Measurements from ENCODE around the gene FRMPD4.

Gene FRMPD4

GRCh38 chrX:12339921-12340320, 201.6 kb downstream of the FRMPD4 start:
- H3K4me3 ChIP-seq (ENCODE audit: low read length), result no peak overlapping the region
- no peak for TF ChIP-seq ZNF274 (IDR thresholded peaks at IDR 0.05; ENCODE audit: low read depth, low read length)

GRCh38 chrX:12344954-12345353, 206.7 kb downstream of the FRMPD4 start:
- no peak for TF ChIP-seq ZNF274 (IDR thresholded peaks at IDR 0.05; ENCODE audit: low read depth, low read length)
- no peak overlapping the region for H3K4me3 ChIP-seq (ENCODE audit: low read length)

GRCh38 chrX:12349201-12349600, 210.9 kb downstream of the FRMPD4 start:
- H3K4me3 ChIP-seq (ENCODE audit: low read length), result no peak overlapping the region
- no peak for TF ChIP-seq ZNF274 (IDR thresholded peaks at IDR 0.05; ENCODE audit: low read depth, low read length)

- H3K4me3 ChIP-seq (ENCODE audit: low read length), result no peak overlapping the region
- no peak for TF ChIP-seq ZNF274 (IDR thresholded peaks at IDR 0.05; ENCODE audit: low read depth, low read length)
Measured at GRCh38 chrX:12352922-12353321, 214.6 kb downstream of the FRMPD4 start.

- no peak overlapping the region for H3K4me3 ChIP-seq (ENCODE audit: low read length)
- no peak for TF ChIP-seq ZNF274 (IDR thresholded peaks at IDR 0.05; ENCODE audit: low read depth, low read length)
Measured at GRCh38 chrX:12360383-12360782, 222.1 kb downstream of the FRMPD4 start.

GRCh38 chrX:12360986-12361598, 222.8 kb downstream of the FRMPD4 start:
- no peak overlapping the region for H3K4me3 ChIP-seq (ENCODE audit: low read length)
- TF ChIP-seq ZNF274 (IDR thresholded peaks at IDR 0.05; ENCODE audit: low read depth, low read length), result no peak

GRCh38 chrX:12363216-12363615, 224.9 kb downstream of the FRMPD4 start:
- H3K4me3 ChIP-seq (ENCODE audit: low read length), result no peak overlapping the region
- no peak for TF ChIP-seq ZNF274 (IDR thresholded peaks at IDR 0.05; ENCODE audit: low read depth, low read length)

- H3K4me3 ChIP-seq (ENCODE audit: low read length), result no peak overlapping the region
- TF ChIP-seq ZNF274 (IDR thresholded peaks at IDR 0.05; ENCODE audit: low read depth, low read length), result no peak
Measured at GRCh38 chrX:12366440-12366839, 228.2 kb downstream of the FRMPD4 start.

GRCh38 chrX:12367254-12367653, 229.0 kb downstream of the FRMPD4 start:
- no peak for TF ChIP-seq ZNF274 (IDR thresholded peaks at IDR 0.05; ENCODE audit: low read depth, low read length)
- no peak overlapping the region for H3K4me3 ChIP-seq (ENCODE audit: low read length)

GRCh38 chrX:12370497-12370986, 232.3 kb downstream of the FRMPD4 start:
- no peak overlapping the region for H3K4me3 ChIP-seq (ENCODE audit: low read length)

GRCh38 chrX:12372111-12372510, 233.8 kb downstream of the FRMPD4 start:
- H3K4me3 ChIP-seq (ENCODE audit: low read length), result no peak overlapping the region
- TF ChIP-seq ZNF274 (IDR thresholded peaks at IDR 0.05; ENCODE audit: low read depth, low read length), result no peak

More at GRCh38 chrX:12370497-12370986, 232.3 kb downstream of the FRMPD4 start:
- TF ChIP-seq ZNF274 (IDR thresholded peaks at IDR 0.05; ENCODE audit: low read depth, low read length), result no peak

- no peak overlapping the region for H3K4me3 ChIP-seq (ENCODE audit: low read length)
Measured at GRCh38 chrX:12374286-12374685, 236.0 kb downstream of the FRMPD4 start.

GRCh38 chrX:12378253-12378652, 240.0 kb downstream of the FRMPD4 start:
- no peak for TF ChIP-seq ZNF274 (IDR thresholded peaks at IDR 0.05; ENCODE audit: low read depth, low read length)
- no peak overlapping the region for H3K4me3 ChIP-seq (ENCODE audit: low read length)

More at GRCh38 chrX:12374286-12374685, 236.0 kb downstream of the FRMPD4 start:
- no peak for TF ChIP-seq ZNF274 (IDR thresholded peaks at IDR 0.05; ENCODE audit: low read depth, low read length)

GRCh38 chrX:12378706-12379105, 240.4 kb downstream of the FRMPD4 start:
- TF ChIP-seq ZNF274 (IDR thresholded peaks at IDR 0.05; ENCODE audit: low read depth, low read length), result no peak

GRCh38 chrX:12379671-12380070, 241.4 kb downstream of the FRMPD4 start:
- no peak for TF ChIP-seq ZNF274 (IDR thresholded peaks at IDR 0.05; ENCODE audit: low read depth, low read length)
- H3K4me3 ChIP-seq (ENCODE audit: low read length), result no peak overlapping the region

More at GRCh38 chrX:12378706-12379105, 240.4 kb downstream of the FRMPD4 start:
- no peak overlapping the region for H3K4me3 ChIP-seq (ENCODE audit: low read length)

- no peak for TF ChIP-seq ZNF274 (IDR thresholded peaks at IDR 0.05; ENCODE audit: low read depth, low read length)
Measured at GRCh38 chrX:12383196-12383595, 244.9 kb downstream of the FRMPD4 start.

More at GRCh38 chrX:12383196-12383595, 244.9 kb downstream of the FRMPD4 start:
- H3K4me3 ChIP-seq (ENCODE audit: low read length), result no peak overlapping the region

Data from GM08714 (cell line).